ENCODE measurements around the gene TBX2. TPM values are rescaled to one million over a fixed set of nuclear protein-coding genes. Genes with fewer than 3 reads are reported as not detected.

Gene TBX2
- total RNA-seq, 4 donors from 2014 or later = 2.3 to 31.4 (median 8.2) TPM

- TF ChIP-seq CTCF (IDR thresholded peaks at IDR 0.05) = no peak
- no peak for TF ChIP-seq POLR2A (IDR thresholded peaks at IDR 0.05)
- Histone ChIP-seq H3K27me3 (peaks cover 0 to 50% of the 10 kb centered on the region in 2 donors), H3K9me3 (no peaks in the 10 kb centered on the region), H3K36me3 (no peaks in the 10 kb centered on the region), H3K4me1 (peaks cover 0 to 39% (median 20%) of the 10 kb centered on the region in 4 donors), H3K27ac (peak overlapping the region; percentile 46 to 82 (median 66)), H3K4me3 (peak overlapping the region in 3 of 4 donors; percentile 15 to 59 (median 48))
- peak in 1 of 3 donors; percentile 48 for DNase-seq
Observed at GRCh38 chr17:61396586-61397085, 3.0 kb upstream of the TBX2 start.

GRCh38 chr17:61397086-61397842 lies 2.4 kb upstream of the TBX2 start:
- DNase-seq = peak in 1 of 3 donors; percentile 45
- Histone ChIP-seq H3K9me3 (no peaks in the 10 kb centered on the region), H3K4me1 (peaks cover 0 to 39% (median 20%) of the 10 kb centered on the region in 4 donors), H3K27me3 (peaks cover 0 to 57% of the 10 kb centered on the region in 2 donors), H3K4me3 (peak overlapping the region in 3 of 4 donors; percentile 15 to 59 (median 48)), H3K27ac (peak overlapping the region; percentile 46 to 82 (median 66)), H3K36me3 (no peaks in the 10 kb centered on the region)
- TF ChIP-seq CTCF (IDR thresholded peaks at IDR 0.05) (no peak), POLR2A (IDR thresholded peaks at IDR 0.05) (no peak)

GRCh38 chr17:61398721-61399130 lies 917 bp upstream of the TBX2 start:
- Histone ChIP-seq H3K4me1 (peaks cover 0 to 47% (median 24%) of the 10 kb centered on the region in 4 donors), H3K4me3 (peak overlapping the region; percentile 19 to 59 (median 40)), H3K27ac (peak overlapping the region; percentile 13 to 82 (median 58)), H3K27me3 (peaks cover 0 to 61% of the 10 kb centered on the region in 2 donors), H3K9me3 (no peaks in the 10 kb centered on the region), H3K36me3 (no peaks in the 10 kb centered on the region)
- TF ChIP-seq CTCF (IDR thresholded peaks at IDR 0.05) (no peak), POLR2A (IDR thresholded peaks at IDR 0.05) (no peak)
- peak in 1 of 3 donors; percentile 55 for DNase-seq

- no peaks in the 10 kb centered on the region for H3K36me3 ChIP-seq
- TF ChIP-seq CTCF (IDR thresholded peaks at IDR 0.05) (no peak), POLR2A (IDR thresholded peaks at IDR 0.05) (no peak)
- peaks cover 0 to 75% of the 10 kb centered on the region in 2 donors for H3K27me3 ChIP-seq
- peak overlapping the region; percentile 30 to 59 (median 40) for H3K4me3 ChIP-seq
- H3K27ac ChIP-seq = peak overlapping the region in 2 of 4 donors; percentile 77 to 82
- no peak for DNase-seq
- H3K4me1 ChIP-seq = peaks cover 0 to 61% (median 31%) of the 10 kb centered on the region in 4 donors
- H3K9me3 ChIP-seq = no peaks in the 10 kb centered on the region
Observed at GRCh38 chr17:61400066-61400716, 548 bp downstream of the TBX2 start.

- TF ChIP-seq CTCF (IDR thresholded peaks at IDR 0.05) = no peak
- TF ChIP-seq POLR2A (IDR thresholded peaks at IDR 0.05) = no peak
- DNase-seq = no peak
- Histone ChIP-seq H3K4me1 (peaks cover 0 to 66% (median 34%) of the 10 kb centered on the region in 4 donors), H3K36me3 (no peaks in the 10 kb centered on the region), H3K27me3 (peaks cover 0 to 79% of the 10 kb centered on the region in 2 donors), H3K4me3 (peak overlapping the region; percentile 30 to 59 (median 40)), H3K27ac (peak overlapping the region in 2 of 4 donors; percentile 77 to 82), H3K9me3 (no peaks in the 10 kb centered on the region)
Observed at GRCh38 chr17:61400717-61401388, 1.2 kb downstream of the TBX2 start.
